LHCN-M2 (cell line): ENCODE data around the gene CYP2A6. TPM values are rescaled to one million over a fixed set of nuclear protein-coding genes. Genes with fewer than 3 reads are reported as not detected.
A peak's percentile ranks its signal among the peaks of the same experiment; 100 is the strongest.
"Not testable (repeated sequence)": the region's sequence is repeated elsewhere in the genome, so short reads cannot be mapped to it uniquely, and the experiment has no call there.

Experiments used
- DNase-seq: peaks from one replicate; pipeline ENCODE4 v3.0.0-alpha.2; 2012; ENCODE audit warnings: low read depth
- total RNA-seq: library from RNA; depleted of rRNA; stranded (reverse); fragments of >200 nt; gene quantifications from 2 replicates; pipeline ENCODE4 v1.2.3, GENCODE V29; 2014

The CYP2A6 gene
- total RNA-seq, 1 experiment from 2014 or later, result not detected

DNA sequence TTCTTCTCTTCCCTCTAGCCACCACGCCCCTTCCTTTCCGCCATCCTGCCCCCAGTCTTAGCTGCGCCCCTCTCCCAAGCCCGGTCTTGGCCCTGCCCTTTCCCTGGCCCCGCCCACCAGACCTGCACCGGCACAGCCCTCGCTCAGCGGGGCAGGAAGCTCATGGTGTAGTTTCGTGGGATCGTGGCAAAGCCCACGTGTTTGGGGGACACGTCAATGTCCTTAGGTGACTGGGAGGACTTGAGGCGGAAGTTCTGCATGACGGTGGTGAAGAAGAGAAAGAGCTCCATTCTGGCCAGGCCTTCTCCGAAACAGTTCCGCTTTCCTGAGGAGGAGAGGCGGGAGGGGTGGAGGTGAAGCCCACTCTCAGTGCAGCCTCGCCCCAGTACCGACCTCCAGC lies 6.6 kb downstream of the CYP2A6 start:
- not testable (repeated sequence) for DNase-seq

DNA sequence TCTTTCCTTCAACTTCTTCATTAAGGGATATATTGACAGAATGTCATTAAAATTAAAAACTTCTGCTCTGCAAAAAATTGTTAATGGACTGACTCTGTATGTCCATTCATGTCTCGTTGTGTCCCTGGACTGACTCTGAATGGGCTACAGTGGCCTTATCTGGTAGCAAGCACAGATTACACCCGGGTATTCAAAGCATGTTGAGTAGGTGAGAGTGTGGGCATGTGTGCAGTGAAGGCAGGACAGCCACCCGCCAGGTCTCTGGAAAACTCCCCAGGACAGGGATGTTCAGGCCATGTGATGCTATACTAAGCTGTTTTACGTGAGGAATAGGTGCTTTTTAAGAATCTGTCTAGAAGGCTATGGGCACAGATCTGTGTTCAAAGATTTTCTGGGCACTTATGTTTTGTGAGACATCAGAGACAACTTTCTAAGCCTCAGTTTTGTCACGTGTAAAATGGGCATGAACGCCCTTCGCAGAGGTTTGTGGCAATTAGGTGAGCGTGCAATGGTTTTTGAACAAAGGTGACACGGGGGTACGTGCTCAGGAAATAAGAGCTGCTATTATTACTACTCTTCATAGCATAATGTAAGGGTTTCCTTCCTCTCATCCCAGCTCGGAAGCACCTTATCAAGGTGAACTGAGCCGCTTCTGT lies 7.1 kb downstream of the CYP2A6 start:
- not testable (repeated sequence) for DNase-seq

DNA sequence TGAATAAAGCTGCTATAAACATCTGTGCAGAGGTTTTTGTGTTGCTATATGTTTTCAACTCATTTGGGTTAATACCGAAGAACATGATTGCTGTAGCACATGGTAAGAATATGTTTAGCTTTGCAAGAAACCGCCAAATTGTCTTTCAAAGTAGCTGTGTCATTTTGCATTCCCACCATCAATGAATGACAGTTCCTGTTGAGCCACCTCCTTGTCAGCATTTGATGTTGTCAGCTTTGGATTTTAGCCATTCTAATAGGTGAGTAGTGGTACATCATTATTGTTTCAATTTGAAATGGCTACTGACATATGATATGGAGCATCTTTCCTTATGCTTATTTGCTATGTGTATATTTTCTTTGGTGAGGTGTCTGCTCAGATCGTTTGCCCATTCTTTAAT lies 8.2 kb downstream of the CYP2A6 start:
- not testable (repeated sequence) for DNase-seq

DNA sequence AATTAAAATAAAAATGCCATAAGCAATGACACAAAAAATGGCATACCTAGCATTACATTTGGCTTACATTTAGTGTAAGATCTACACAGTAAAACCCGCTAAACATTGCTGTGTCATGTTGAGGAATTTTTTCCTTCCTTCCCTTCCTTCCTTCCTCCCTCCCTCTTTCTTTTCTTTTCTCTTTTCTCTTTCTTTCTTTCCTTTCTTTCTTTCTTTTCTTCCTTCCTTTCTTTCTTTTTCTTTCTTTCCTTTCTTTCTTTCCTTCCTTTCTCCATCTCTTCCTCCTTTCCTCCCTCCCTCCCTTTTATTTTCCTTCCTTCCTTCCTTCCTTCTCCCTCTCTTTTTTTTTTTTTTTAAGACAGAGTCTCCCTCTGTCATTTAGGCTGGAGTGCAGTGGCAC lies 11.8 kb downstream of the CYP2A6 start:
- not testable (repeated sequence) for DNase-seq

DNA sequence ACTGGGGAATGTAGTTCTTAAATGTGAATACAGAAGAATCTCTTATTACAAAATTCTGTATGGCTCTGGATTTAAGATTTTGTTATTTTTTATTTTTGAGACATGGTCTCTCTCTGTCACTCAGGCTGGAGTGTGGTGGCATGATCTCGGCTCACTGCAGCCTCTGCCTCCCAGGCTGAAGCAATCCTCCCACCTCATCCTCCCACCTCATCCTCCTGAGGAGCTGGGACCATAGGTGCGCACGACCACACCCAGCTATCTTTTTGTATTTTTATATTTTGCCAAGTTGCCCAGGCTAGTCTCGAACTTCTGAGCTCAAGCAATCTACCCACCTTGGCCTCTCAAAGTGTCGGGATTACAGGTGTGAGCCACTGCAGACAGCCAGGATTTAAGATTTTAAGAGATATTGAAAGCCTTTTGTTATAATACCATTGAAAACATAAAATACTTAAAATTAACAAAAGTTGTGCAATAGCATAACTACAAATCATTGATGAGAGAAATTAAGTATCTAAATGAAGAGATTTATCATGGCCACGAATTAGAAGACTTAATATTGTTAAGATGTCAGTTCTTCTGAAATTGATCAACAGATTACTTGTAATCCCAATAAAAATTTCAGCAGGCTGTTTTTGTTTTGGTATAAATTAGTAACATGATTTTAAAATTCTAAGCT lies 13.4 kb downstream of the CYP2A6 start:
- no peak for DNase-seq

DNA sequence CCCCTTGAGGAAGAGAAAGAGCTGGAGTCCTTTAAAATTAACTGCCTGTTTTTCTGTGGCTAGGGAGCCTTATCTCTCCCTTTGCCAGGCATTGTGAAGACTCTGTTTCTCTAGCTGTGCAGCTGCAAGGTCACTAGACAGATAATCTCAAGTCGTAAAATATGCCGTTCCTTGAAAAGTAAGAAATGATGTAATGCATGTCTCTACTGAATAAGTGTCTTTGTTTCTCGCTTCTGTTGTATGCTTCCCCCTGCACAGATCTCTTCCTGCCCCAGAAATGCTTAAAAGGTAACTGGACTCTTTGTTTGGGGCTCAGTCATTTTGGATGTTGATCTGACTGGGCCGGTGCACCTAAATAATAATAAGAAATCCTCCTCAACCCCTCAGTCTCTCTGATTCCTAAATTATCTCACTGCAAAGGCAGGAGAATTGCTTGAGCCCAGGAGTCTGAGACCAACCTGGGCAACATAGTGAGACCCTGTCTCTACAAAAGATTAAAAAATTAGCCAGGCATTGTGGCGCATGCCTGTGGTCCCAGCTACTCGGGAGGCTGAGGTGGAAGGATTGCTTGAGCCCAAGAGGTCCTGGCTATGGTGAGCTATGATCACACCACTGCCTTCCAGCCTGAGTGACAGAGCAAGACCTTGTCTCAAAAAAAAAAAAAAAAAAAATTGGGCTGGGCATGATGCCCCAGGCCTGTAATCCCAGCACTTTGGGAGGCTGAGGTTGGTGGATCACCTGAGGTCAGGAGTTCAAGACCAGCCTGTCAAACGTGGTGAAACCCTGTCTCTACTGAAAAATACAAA lies 16.3 kb downstream of the CYP2A6 start:
- not testable (repeated sequence) for DNase-seq

DNA sequence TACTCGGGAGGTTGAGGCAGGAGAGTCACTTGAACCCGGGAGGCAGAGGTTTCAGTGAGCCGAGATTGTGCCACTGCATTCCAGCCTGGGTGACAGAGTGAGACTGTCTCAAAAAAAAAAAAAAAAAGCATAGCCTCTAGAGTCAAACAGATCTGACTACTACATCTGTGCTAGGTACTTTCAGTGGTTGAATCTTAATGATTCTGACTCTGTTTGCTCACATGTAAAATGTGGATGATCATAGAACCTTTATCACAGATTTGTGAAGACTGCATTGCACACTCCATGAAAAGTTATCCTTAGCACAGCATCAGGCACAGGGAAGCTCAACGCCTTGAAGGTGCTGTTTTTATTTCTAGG lies 17.8 kb downstream of the CYP2A6 start:
- DNase-seq, result not testable (repeated sequence)

DNA sequence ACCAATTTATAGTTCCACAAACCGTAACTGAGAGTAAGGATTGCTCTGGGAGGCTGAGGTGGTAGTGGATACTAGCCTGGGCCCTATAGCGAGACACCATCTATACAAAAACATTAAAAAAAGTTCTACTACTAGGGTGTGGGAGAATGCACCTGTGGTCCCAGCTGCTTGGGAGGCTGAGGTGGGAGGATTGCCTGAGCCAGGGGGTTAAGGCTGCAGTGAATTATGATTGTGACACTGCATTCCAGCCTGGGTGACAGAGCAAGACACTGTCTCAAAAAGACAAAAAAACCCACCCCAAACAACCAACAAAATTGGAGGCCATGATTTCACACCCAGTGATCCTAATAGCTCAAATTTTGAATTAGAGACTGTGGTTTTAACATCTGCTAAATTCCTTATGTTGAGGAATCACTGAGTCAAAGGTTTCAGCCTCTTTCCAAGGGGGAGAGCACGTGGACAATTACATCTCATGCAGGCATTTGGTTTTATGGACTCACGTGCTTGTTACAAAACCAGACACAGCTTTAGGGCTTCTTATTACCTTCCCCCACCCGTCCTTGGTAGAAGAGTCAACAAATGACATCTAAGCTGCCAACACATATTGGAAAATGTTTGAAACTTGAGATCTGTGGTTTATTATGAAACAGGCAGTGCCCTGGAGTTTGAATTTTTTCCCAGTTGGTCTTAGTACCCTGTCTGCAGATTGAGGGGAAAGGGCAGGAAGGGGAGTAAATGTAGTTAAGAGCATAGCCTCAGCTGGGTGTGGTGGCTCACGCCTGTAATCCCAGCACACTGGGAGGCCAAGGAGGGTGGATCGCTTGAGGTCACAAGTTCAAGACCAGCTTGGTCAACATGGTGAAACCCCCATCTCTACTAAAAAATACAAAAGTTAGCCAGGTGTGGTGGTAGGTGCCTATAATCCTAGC lies 18.5 kb downstream of the CYP2A6 start:
- DNase-seq, result peak; percentile 98

DNA sequence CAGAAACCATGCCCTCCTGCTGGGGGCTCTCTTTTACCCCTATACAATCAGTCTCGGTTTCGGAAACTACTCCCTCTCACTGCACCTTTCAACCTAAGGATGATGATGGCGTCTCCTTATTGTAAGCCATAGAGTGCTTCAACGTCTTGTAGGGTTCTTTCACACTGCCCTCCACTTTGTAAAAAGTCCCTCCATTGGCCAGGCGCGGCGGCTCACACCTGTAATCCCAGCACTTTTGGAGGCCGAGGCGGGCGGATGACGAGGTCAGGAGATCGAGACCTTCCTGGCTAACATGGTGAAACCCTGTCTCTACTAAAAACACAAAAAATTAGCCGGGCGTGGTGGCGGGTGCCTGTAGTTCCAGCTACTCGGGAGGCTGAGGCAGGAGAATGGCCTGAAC lies 19.5 kb downstream of the CYP2A6 start:
- DNase-seq, result not testable (repeated sequence)

DNA sequence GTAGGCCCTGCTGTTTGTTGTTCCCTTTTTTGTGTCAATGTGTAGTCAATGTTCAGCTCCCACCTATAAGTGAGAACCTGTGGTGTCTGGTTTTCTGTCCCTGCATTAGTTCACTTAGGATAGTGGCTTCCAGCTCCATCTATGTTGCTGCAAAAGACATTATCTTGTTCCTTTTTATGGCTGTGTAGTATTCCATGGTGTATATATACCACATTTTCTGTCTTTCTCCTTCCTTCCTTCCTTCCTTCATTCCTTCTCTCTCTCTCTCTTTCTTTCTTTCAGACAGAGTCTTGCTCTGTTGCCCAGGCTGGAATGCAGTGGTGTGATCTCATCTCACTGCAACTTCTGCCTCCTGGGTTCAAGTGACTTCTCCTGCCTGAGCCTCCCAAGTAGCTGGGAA lies 21.0 kb downstream of the CYP2A6 start:
- DNase-seq, result no peak

DNA sequence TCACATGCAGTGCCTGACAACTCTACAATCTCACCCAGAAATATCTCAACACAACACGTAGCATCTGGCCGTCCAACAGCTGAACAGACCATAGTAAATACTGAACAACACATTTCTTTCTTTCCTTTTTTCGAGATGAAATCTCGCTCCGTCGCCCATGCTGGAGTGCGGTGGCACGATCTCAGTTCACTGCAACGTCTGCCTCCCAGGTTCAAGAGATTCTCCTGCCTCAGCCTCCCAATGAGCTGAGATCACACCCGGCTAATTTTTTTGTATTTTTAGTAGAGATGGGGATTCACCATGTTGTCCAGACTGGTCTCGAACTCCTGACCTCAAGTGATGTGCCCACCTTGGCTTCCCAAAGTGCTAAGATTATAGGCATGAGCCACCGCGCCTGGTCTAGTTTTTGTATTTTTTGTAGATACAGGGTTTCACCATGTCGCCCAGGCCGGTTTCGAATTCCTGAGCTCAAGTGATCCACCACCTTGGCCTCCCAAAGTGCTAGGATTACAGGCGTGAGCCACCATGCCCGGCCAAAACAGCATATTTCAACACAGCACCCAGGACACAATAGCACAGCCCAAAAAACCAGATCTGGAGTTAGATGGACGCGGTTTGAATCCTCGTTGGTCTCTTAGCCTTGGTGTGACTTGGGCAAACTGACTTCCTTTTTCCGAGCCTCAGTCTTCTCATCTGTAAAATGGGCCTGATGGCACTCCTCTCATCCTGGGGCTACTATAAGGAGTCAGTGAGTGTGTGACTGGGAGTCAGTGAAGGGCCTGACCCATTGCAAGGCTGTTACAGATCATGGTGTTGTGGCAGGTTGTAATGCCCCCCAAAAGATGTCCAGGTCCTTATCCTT lies 22.6 kb downstream of the CYP2A6 start:
- DNase-seq, result no peak

DNA sequence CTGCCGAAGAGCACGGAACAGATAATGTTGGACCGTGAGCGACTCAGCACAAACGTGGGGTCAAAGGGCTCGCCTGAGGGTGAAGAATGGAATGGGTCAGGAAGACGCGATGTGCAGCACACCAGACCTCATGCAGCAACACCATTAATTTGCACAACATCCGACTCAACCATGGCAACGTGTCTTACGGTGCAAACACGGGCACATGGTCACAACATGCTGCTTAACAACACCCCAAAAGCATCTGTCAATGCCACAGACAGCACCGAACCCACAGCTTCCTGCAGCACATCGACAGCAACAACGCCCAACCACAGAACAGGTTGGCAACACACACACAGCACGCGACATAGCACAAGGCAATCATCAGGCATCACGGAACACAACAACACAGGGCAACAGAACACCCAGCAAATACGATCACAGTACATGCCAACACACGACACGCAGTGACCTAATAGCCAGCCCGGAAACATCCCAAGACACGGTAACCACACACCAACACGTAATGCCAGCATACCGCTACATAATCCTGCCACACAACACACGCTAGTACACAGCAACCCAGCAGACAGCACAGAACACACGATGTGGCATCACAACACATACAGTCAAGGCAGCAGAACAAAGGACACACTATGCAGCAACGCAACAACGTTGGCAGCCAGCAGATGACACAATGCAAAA lies 23.4 kb downstream of the CYP2A6 start:
- DNase-seq, result not testable (repeated sequence)

DNA sequence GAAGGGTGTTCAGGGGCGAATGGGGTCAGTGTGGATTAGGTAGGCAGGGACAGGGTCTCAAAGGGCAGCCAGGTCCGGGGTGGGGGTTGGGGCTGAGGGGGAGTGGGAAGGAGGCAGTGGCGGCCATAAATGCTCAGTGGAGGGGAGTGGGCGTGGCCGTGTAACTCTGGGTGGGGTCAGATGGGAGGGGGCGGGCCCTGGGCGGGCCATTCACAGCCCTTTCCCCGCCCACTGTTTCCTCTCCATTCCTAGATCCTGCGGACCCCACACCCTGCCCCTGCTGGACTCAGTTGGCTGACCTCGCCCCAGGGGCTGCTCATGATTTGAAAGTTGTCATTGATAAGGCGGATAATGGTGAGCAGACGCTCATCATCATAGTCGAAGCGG lies 23.9 kb downstream of the CYP2A6 start:
- not testable (repeated sequence) for DNase-seq

DNA sequence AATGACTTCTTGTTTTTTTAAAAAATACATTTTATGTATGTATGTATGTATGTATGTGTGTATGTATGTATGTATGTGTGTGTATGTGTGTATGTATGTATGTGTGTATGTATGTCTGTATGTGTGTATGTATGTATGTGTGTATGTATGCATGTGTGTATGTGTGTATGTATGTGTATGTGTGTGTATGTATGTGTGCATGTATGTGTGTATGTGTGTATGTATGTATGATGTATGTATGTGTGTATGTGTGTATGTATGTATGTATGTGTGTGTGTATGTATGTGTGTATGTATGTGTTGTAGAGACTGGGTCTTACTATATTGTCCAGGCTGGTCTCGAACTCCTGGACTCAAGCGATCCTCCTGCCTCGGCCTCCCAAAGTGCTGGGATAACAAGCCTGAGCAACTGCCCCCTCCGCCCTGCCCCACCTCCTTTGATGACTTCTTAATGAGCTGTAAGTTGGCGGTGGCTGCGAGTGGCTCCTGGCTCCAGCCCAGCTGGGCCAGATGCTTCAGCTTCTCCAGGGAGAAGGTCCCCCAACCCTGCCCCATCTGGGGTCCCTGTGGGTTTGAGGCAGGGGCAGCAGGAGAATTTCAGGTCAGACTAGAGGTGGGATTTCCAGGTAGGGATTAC lies 24.7 kb downstream of the CYP2A6 start:
- DNase-seq, result not testable (repeated sequence)

DNA sequence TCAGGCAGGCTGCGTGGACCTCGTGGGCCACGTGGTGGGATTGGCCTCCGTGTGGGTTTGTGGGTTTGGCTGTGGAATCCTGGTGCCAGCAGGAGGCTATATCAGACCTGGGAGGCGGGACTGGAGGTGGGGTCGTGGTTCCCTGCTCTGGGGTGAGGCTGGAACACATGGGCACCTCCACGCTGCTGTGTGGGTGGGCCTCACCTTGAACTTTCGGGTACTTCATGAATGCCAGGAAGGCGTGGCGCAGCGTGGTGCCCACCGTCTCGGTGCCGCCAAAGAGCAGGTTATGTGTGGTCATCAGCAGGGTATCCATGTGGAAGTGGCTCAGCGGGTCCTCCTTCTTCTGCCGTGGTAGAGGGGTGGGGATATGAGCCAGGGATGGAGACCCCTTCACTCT lies 25.3 kb downstream of the CYP2A6 start:
- DNase-seq, result not testable (repeated sequence)

DNA sequence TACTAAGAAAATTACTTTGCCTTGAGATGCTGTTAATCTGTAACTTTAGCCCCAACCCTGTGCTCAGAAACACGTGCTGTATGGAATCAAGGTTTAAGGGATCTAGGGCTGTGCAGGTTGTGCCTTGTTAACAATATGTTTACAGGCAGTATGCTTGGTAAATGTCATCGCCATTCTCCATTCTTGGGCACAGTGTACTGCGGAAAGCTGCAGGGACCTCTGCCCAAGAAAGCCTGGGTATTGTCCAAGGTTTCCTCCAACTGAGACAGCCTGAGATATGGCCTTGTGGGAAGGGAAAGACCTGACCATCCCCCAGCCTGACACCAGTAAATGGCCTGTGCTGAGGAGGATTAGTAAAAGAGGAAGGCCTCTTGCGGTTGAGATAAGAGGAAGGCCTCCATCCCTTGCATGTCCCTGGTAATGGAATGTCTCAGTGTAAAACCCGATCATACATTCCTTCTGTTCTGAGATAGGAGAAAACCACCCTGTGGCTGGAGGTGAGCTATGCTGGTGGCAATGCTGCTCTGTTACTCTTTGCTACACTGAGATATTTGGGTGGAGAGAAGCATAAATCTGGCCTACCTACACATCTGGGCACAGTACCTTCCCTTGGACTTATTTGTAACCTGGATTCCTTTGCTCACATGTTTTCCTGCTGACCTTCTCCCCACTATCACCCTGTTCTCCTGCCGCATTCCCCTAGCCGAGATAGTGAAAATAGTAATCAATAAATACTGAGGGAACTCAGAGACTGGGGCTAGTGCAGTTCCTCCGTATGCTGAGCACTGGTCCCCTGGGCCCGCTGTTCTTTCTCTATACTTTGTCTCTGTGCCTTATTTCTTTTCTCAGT lies 27.3 kb downstream of the CYP2A6 start:
- not testable (repeated sequence) for DNase-seq

DNA sequence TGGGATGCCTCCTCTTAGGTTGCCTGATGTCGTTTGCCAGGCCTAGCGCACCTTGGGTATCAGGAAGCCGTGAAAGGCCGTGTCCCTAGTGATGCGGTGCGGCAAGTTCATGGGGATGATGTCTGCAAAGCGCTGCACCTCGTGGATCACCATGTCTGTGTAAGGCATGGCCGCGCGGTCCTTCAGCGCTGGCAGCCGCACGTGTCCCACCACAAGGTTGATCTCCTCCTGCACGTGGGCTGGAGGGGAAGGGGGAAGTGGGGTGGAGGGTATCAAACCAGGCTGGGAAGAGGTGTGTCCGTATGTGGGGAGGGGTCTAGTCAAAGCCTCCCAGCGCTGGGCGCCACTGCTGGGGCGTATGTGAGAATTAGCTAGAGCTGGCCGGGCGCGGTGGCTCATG lies 28.1 kb downstream of the CYP2A6 start:
- DNase-seq, result no peak

DNA sequence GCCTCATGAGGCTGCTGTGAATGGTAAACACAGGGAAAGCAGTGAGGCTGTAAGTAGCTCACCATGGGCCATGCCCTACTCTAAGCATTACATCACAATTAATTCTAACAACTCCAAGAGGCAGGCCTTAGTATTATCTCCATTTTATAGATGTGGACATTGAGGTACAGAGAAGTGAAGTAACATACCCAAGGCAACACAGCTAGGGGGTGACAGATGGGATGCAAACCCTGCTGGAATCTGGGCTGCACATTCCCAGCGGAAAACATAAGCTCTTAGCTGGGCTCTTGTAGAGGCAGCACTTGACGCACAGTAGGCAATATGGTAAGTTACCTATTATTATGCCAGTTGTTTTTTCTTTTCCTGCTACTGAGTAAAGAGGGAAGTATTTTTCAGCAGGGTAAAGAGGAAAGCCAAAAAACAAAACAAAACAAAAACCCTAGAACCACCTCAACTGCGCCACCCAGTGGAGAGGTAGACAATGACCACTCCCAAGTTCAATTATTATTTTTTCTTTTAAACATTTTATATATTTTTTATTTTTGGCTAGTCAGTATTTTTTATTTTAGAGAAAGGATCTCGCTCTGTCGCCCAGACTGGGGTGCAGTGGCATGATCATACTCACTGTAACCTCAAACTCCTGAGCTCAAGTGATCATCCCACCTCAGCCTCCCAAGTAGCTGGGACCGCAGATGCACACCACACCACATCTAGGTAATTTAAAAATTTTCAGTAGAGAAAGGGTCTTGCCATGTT lies 30.6 kb downstream of the CYP2A6 start:
- peak; percentile 36 for DNase-seq
